Esophagus muscularis mucosa (tissue), 4 donors: Measurements from ENCODE around the gene PLD1. TPM values are rescaled to one million over a fixed set of nuclear protein-coding genes. Genes with fewer than 3 reads are reported as not detected.

Experiments
- DNase-seq: peaks from one replicate; pipeline ENCODE4 v3.0.0-alpha.2; 2017; ENCODE audit errors: extremely low spot score
- H3K27ac ChIP-seq, 4 donors: fragments of 200-600 bp; sonication (generic); replicated peaks in 1 of 4; 1 replicate in 3 of 4; 2 replicates in 1 of 4; pipeline ENCODE4 v1.5.1; 2016 to 2019; ENCODE audit warnings: mild to moderate bottlenecking in 1 of 4
- H3K27me3 ChIP-seq, 4 donors: fragments of 200-600 bp; sonication (generic); one replicate each; pipeline versions ENCODE4 v1.5.1 to v1.6.0; 2016 to 2019
- H3K36me3 ChIP-seq, 4 donors: fragments of 200-600 bp; sonication (generic); one replicate each; pipeline ENCODE4 v1.5.1; 2016 to 2019
- H3K4me1 ChIP-seq, 4 donors: fragments of 200-600 bp; sonication (generic); one replicate each; pipeline ENCODE4 v1.5.1; 2016 to 2019
- H3K4me3 ChIP-seq, 4 donors: fragments of 200-600 bp; sonication (generic); 1 replicate in 2 of 4; 2 replicates in 2 of 4; pipeline ENCODE4 v1.5.1; 2016 to 2019; ENCODE audit warnings: mild to moderate bottlenecking in 4 of 4, moderate library complexity in 1 of 4
- H3K9me3 ChIP-seq, 4 donors: fragments of 200-600 bp; sonication (generic); 1 replicate in 3 of 4; 2 replicates in 1 of 4; pipeline ENCODE4 v1.5.1; 2016 to 2019
- CTCF ChIP-seq, 3 experiments: fragments of 200-600 bp in 2 of 3; fragments of 450-650 bp in 1 of 3; sonication (generic) in 2 of 3; IDR thresholded peaks; one replicate each; pipeline ENCODE4 v1.5.1; 2017 to 2019; ENCODE audit warnings: antibody characterized with exemption in 3 of 3, mild to moderate bottlenecking in 2 of 3, moderate library complexity in 1 of 3
- EP300 ChIP-seq: sonication (generic); formaldehyde crosslinking; IDR thresholded peaks from one replicate; pipeline ENCODE4 v1.6.1; 2017; ENCODE audit warnings: antibody characterized with exemption
- POLR2A ChIP-seq: fragments of 450-650 bp; IDR thresholded peaks from one replicate; pipeline ENCODE4 v1.6.1; 2017; ENCODE audit warnings: antibody characterized with exemption, moderate library complexity, mild to moderate bottlenecking, low read depth
- POLR2AphosphoS5 ChIP-seq, 2 donors: sonication (generic); formaldehyde crosslinking; IDR thresholded peaks; one replicate each; pipeline ENCODE4 v1.6.1; 2017; ENCODE audit warnings: antibody characterized with exemption in 2 of 2
- WGBS: methylation state at CpG from one replicate; pipeline ENCODE4 v1.1.5; 2018; 5-methylcytosine and 5-hydroxymethylcytosine counted together
- intact Hi-C: fragments of 100-400 bp; cut with DNase I; formaldehyde crosslinking; loops from one replicate; pipeline ENCODE4 v1.15.1; 2023
- total RNA-seq, 4 donors: library from RNA; depleted of rRNA; stranded (reverse); fragments of >200 nt; gene quantifications; one replicate each; pipeline versions ENCODE4 v1.1.0 to v1.2.1, GENCODE V29; 2016

The PLD1 gene
- total RNA-seq, 4 donors from 2014 or later, result 12.4 to 21.1 (median 18.5) TPM

GRCh38 chr3:171782617-171783016 lies 27.7 kb downstream of the PLD1 start:
- no peak for TF ChIP-seq POLR2A
- no peak for TF ChIP-seq POLR2AphosphoS5 (IDR thresholded peaks at IDR 0.05)
- no peak for TF ChIP-seq EP300
- TF ChIP-seq CTCF (IDR thresholded peaks at IDR 0.05), result no peak
- H3K9me3 ChIP-seq, result no peaks in the 10 kb centered on the region
- DNase-seq, result no peak
- peaks cover 5 to 37% (median 31%) of the 10 kb centered on the region in 4 donors for H3K4me1 ChIP-seq
- intact Hi-C loops, result no loop called here
- no peak overlapping the region for H3K27ac ChIP-seq
- no peak overlapping the region for H3K4me3 ChIP-seq
- H3K27me3 ChIP-seq, result no peaks in the 10 kb centered on the region
- 83% methylated on average over 1 of the region's 1 CpG for WGBS
- no peaks in the 10 kb centered on the region for H3K36me3 ChIP-seq

- intact Hi-C loops, result no loop called here
- DNase-seq, result no peak
- 56% methylated on average over 4 of the region's 4 CpGs for WGBS
- no peaks in the 10 kb centered on the region for H3K9me3 ChIP-seq
- TF ChIP-seq POLR2AphosphoS5 (IDR thresholded peaks at IDR 0.05), result no peak
- TF ChIP-seq CTCF (IDR thresholded peaks at IDR 0.05), result no peak
- no peak for TF ChIP-seq EP300
- TF ChIP-seq POLR2A, result no peak
- H3K36me3 ChIP-seq, result no peaks in the 10 kb centered on the region
- no peak overlapping the region for H3K27ac ChIP-seq
- H3K4me3 ChIP-seq, result no peak overlapping the region
- H3K27me3 ChIP-seq, result no peaks in the 10 kb centered on the region
- peaks cover 5 to 37% (median 35%) of the 10 kb centered on the region in 4 donors for H3K4me1 ChIP-seq
These were observed 28.6 kb downstream of the PLD1 start for GRCh38 chr3:171781711-171782127.

- H3K27me3 ChIP-seq, result no peaks in the 10 kb centered on the region
- H3K27ac ChIP-seq, result no peak overlapping the region
- intact Hi-C loops, result loop anchor here (5.0 kb wide), 1 partner anchor 44 kb away; no protein-coding TSS in a partner anchor
- H3K4me1 ChIP-seq, result peaks cover 0 to 25% (median 21%) of the 10 kb centered on the region in 4 donors
- H3K9me3 ChIP-seq, result no peaks in the 10 kb centered on the region
- WGBS, result 87% methylated on average over 5 of the region's 5 CpGs
- TF ChIP-seq POLR2A, result no peak
- no peak for TF ChIP-seq EP300
- TF ChIP-seq CTCF (IDR thresholded peaks at IDR 0.05), result no peak
- no peak for TF ChIP-seq POLR2AphosphoS5 (IDR thresholded peaks at IDR 0.05)
- no peak for DNase-seq
- no peaks in the 10 kb centered on the region for H3K36me3 ChIP-seq
- no peak overlapping the region for H3K4me3 ChIP-seq
These were observed 31.8 kb downstream of the PLD1 start for GRCh38 chr3:171778493-171778892.

GRCh38 chr3:171777596-171777995 lies 32.7 kb downstream of the PLD1 start:
- Histone ChIP-seq H3K36me3 (no peaks in the 10 kb centered on the region), H3K9me3 (no peaks in the 10 kb centered on the region), H3K27ac (no peak overlapping the region), H3K4me3 (no peak overlapping the region), H3K27me3 (no peaks in the 10 kb centered on the region), H3K4me1 (peaks cover 0 to 27% (median 17%) of the 10 kb centered on the region in 4 donors)
- WGBS, result 86% methylated on average over 4 of the region's 4 CpGs
- intact Hi-C loops, result loop anchor here (5.0 kb wide), 1 partner anchor 45 kb away; no protein-coding TSS in a partner anchor
- TF ChIP-seq POLR2A (no peak), EP300 (no peak), POLR2AphosphoS5 (IDR thresholded peaks at IDR 0.05) (no peak), CTCF (IDR thresholded peaks at IDR 0.05) (no peak)
- no peak for DNase-seq
